Vagina (tissue), 2 donors: ENCODE data around the gene LYL1.

ENCODE experiments used
- POLR2A ChIP-seq, 2 donors: fragments of 450-650 bp; IDR thresholded peaks; one replicate each; pipeline ENCODE4 v1.6.1; 2017; ENCODE audit warnings: antibody characterized with exemption in 2 of 2, mild to moderate bottlenecking in 2 of 2, moderate library complexity in 2 of 2
- POLR2AphosphoS5 ChIP-seq, 2 donors: sonication (generic); formaldehyde crosslinking; IDR thresholded peaks; one replicate each; pipeline ENCODE4 v1.9.0; 2017; ENCODE audit warnings: antibody characterized with exemption in 2 of 2, mild to moderate bottlenecking in 2 of 2, low read depth in 1 of 2; ENCODE audit not compliant: insufficient read depth in 1 of 2
- TF ChIP-seq, protein P1 (sequence below), 3 experiments: fragments of 450-650 bp in 2 of 3; fragments of 200-600 bp in 1 of 3; sonication (generic) in 1 of 3; IDR thresholded peaks; one replicate each; pipeline ENCODE4 v1.5.1; 2017 to 2019; ENCODE audit warnings: antibody characterized with exemption in 3 of 3, mild to moderate bottlenecking in 2 of 3, moderate library complexity in 2 of 3

DNA sequence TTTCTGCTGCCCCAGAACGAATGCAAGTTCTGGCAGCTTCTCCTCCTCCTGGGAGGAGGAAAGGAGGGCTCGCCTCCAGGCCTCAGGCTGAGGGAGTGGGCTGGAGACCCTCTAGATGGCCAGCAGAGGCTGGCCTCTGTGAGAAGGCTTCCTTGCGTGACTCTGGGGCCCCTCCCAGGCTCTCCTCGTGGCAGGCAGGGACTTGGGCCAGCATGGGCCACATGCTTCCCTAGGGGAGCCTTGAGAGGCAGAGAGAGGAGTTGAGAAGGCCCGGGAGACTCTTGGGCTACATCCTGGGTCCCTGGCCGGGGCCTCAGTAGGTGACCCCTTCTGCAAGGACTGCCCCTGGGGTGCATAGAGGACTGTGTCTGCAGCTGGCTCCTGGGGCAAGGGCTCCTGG lies 25.9 kb downstream of the LYL1 start:
- TF ChIP-seq, protein P1, sequence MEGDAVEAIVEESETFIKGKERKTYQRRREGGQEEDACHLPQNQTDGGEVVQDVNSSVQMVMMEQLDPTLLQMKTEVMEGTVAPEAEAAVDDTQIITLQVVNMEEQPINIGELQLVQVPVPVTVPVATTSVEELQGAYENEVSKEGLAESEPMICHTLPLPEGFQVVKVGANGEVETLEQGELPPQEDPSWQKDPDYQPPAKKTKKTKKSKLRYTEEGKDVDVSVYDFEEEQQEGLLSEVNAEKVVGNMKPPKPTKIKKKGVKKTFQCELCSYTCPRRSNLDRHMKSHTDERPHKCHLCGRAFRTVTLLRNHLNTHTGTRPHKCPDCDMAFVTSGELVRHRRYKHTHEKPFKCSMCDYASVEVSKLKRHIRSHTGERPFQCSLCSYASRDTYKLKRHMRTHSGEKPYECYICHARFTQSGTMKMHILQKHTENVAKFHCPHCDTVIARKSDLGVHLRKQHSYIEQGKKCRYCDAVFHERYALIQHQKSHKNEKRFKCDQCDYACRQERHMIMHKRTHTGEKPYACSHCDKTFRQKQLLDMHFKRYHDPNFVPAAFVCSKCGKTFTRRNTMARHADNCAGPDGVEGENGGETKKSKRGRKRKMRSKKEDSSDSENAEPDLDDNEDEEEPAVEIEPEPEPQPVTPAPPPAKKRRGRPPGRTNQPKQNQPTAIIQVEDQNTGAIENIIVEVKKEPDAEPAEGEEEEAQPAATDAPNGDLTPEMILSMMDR (IDR thresholded peaks at IDR 0.05): no peak
- peak in 1 of 2 donors; percentile 42 for TF ChIP-seq POLR2AphosphoS5 (IDR thresholded peaks at IDR 0.05; ENCODE audit: insufficient read depth in 1 of 2, low read depth in 1 of 2)
- TF ChIP-seq POLR2A (IDR thresholded peaks at IDR 0.05): no peak
